DMS53 treated with DMSO at 0.1 percent for 48 hours (cell line): ENCODE measurements around the gene DMD.

Source experiments
- DNase-seq: peaks from one replicate; lab custom pipeline; 2025; ENCODE audit not compliant: unreplicated experiment; lab: John Stamatoyannopoulos, UW

The DMD gene

GRCh38 chrX:31894152-31894551, 1317.2 kb downstream of the DMD start:
- no peak for DNase-seq

- DNase-seq, result no peak
Measured at GRCh38 chrX:31893525-31893924, 1317.8 kb downstream of the DMD start.

- DNase-seq, result no peak
Measured at GRCh38 chrX:31889088-31889487, 1322.3 kb downstream of the DMD start.

- DNase-seq, result no peak
Measured at GRCh38 chrX:31884535-31884934, 1326.8 kb downstream of the DMD start.

GRCh38 chrX:31872007-31872406, 1339.3 kb downstream of the DMD start:
- DNase-seq, result no peak

GRCh38 chrX:31870267-31870666, 1341.1 kb downstream of the DMD start:
- no peak for DNase-seq

- DNase-seq, result no peak
Measured at GRCh38 chrX:31860686-31861085, 1350.7 kb downstream of the DMD start.

GRCh38 chrX:31858915-31859314, 1352.4 kb downstream of the DMD start:
- no peak for DNase-seq

GRCh38 chrX:31854716-31855115, 1356.6 kb downstream of the DMD start:
- no peak for DNase-seq

- no peak for DNase-seq
Measured at GRCh38 chrX:31851761-31852160, 1359.6 kb downstream of the DMD start.

- no peak for DNase-seq
Measured at GRCh38 chrX:31847773-31848172, 1363.6 kb downstream of the DMD start.

GRCh38 chrX:31845003-31845402, 1366.3 kb downstream of the DMD start:
- DNase-seq, result no peak

GRCh38 chrX:31838617-31839016, 1372.7 kb downstream of the DMD start:
- DNase-seq, result no peak

- no peak for DNase-seq
Measured at GRCh38 chrX:31837445-31838049, 1373.8 kb downstream of the DMD start.

- no peak for DNase-seq
Measured at GRCh38 chrX:31836479-31836878, 1374.9 kb downstream of the DMD start.

GRCh38 chrX:31832263-31832662, 1379.1 kb downstream of the DMD start:
- DNase-seq, result no peak

- no peak for DNase-seq
Measured at GRCh38 chrX:31820430-31821210, 1390.7 kb downstream of the DMD start.

GRCh38 chrX:31819455-31819854, 1391.9 kb downstream of the DMD start:
- DNase-seq, result no peak

GRCh38 chrX:31811106-31811505, 1400.2 kb downstream of the DMD start:
- DNase-seq, result no peak

- no peak for DNase-seq
Measured at GRCh38 chrX:31808357-31808756, 1403.0 kb downstream of the DMD start.

GRCh38 chrX:31807165-31807564, 1404.2 kb downstream of the DMD start:
- DNase-seq, result no peak

- no peak for DNase-seq
Measured at GRCh38 chrX:31805781-31806180, 1405.6 kb downstream of the DMD start.

- DNase-seq, result no peak
Measured at GRCh38 chrX:31800219-31800618, 1411.1 kb downstream of the DMD start.
